SHP77 (cell line): ENCODE measurements around the gene PTGIR.

ENCODE experiments used
- DNase-seq, 2 experiments: peaks; one replicate each; lab custom pipeline; 2025; lab: John Stamatoyannopoulos, UW

Gene PTGIR, protein sequence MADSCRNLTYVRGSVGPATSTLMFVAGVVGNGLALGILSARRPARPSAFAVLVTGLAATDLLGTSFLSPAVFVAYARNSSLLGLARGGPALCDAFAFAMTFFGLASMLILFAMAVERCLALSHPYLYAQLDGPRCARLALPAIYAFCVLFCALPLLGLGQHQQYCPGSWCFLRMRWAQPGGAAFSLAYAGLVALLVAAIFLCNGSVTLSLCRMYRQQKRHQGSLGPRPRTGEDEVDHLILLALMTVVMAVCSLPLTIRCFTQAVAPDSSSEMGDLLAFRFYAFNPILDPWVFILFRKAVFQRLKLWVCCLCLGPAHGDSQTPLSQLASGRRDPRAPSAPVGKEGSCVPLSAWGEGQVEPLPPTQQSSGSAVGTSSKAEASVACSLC

DNA sequence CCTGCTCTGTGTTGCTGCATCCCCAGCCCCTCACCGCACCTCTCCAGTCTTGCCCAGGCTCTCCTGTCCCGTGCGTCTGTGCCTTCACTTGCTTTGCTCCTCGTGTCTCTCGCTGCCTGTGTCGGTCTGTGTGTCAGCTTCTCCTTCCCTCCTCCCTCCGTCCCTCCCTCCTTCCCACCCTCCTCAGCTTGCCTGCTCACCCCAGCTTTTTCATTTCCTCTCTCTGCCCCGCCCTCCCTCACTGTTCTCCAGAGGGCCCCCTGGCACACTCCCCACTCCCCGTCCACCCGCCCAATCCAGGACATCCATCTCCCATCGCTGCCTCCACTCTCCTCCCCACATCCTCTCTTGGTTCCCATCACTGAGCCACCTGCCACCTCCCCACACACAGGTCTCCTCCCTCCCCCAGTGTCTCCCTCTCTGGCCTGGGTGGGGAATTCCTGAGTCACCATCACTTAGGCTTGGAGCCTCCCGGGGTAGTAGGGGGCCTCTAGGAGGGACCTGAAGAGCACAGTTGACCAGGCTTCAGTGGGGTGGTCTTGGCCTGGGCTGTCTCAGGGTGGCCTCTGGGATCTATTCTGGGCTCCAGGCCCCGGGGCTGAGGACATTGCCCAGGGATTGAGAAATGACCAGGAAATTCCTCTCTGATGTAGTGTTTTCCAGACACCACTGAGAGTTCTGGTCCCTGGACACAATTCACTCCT, at the start of gene PTGIR:
Gene PTGIR (minus strand): TSS at position 132 of the 704 bp plus-strand sequence. CDS start 864 bp downstream, outside the sequence.
- peak in 1 of 2 experiments; percentile 19 for DNase-seq

DNA sequence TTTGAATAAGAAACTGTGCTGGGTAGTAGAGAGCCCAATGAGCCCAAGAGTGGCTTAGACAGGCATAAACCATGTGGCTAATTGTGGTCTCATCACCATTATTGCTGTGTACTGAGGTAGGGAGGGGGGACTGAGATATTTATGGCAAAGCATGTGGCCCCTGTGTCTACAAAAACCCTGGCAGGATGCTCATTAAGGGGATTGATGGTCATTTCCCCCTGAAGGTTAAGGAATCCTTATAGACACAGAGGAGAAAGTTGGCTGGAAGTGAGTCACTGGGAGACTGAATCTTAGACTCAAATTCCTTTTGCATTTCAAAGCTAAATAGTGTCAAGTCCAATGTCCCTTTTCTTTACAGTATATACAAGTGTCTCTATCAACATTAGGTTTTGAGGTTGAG, 45.9 kb upstream of the PTGIR start:
- no peak for DNase-seq

DNA sequence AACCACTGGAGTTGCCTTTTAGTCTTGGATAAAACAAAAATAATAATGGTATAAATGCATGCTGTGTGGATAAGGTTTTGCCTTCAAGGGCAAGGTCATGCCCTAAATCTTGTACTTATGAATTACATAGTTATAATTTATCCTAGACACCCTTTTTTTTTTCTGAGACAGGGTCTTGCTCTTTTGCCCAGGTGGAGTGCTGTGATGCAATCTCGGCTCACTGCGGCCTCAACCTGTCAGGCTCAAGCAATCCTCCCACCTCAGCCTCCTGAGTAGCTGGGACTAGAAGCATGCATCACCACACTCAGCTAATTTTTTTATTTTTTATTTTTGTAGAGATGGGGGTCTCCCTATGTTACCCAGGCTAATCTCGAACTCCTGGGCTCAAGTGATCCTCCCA, 43.8 kb upstream of the PTGIR start:
- no peak for DNase-seq

DNA sequence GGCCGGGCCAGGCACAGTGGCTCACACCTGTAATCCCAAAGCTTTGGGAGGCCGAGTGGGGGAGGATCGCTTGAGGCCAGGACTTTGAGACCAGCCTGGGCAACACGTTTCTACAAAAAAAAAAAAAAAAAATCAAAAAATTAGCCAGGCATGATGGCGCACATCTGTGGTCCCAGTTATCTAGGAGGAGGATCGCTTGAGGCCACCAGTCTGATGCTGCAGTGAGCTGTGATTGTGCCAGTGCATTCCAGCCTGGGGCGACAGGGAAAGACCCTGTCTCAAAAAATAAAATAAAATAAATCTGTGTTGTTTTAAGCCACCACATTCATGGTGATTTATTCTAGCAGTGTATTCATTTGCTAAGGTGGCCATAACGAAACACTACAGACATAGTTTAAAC, 40.2 kb upstream of the PTGIR start:
- DNase-seq = no peak

DNA sequence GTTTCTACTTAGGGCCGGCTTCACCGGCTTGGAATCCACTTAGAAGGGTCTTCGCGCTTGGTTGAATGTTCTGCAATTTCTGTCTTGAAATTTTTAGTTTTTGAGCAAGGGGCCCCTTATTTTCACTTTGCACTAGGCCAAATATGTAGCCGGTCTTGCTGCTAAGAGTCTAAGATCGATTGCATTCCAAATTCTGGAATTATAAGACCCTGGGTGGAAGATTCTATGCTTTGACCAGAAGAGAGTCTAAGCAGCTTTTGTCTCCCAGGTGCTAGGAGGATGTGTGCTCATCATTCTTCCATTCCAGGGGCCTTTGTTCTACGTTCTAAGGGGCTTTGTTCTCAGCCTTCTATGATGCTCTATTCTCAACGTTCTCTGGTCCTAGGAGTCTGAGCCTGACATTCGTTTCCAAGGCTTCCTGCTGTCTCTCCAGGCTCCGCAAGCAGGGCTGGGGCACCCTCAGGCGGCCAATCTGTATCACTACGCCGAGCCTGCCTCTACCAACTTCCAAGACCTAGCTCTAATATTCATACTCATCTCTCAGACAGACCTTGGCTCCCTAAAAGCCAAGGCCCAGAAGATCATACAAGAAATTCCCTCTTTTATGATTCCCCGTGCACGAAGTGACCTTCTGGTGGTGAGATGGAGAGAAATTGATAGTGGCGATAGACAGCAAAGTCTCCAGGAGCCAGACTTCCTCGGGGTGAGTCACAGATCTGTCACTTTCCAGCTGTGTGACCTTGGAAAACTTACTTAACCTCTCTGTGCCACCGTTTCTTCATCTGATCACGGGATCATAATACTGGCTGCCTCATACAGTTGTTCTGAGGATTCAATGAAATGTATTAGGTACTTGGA, 37.1 kb upstream of the PTGIR start:
- peak; percentile 76 to 89 for DNase-seq

DNA sequence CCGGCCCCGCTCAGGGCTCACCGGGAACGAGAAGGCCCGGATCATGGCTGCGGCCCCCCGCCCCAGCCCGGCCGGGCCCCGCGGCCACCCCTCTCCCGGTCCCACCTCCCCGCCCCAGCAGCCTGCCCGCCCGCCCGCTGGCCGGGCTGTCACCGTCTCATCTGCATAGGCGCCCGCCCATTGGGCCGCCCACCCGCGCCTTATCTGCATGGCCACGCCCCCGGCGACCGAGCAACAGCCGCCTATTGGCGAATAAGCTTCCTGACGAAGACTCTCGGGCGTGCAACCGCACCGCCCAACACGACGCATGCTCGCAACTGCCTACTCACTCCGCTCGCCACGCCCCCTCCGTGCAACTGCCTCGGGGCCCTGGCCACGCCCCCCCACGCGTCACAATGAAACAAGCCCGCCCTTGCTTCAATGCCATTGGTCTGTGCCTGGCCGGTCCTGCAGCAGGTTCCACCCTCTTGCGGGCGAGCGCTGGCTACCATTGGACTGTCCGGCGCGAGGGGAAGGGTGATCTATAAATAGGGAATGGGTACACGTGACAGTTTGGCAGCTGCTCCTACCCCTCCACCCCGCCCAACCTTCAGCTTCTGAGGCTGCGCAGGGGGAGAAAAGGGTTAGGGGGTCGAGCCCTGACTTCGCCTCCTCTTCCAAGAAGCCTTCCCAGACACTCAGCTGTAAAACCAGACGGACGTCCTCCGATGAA, 36.3 kb upstream of the PTGIR start, which contains the start of gene DACT3:
Gene DACT3 (minus strand): TSS at position 163 of the 712 bp plus-strand sequence. CDS start 118 bp downstream, at position 45.
- peak; percentile 99 for DNase-seq

DNA sequence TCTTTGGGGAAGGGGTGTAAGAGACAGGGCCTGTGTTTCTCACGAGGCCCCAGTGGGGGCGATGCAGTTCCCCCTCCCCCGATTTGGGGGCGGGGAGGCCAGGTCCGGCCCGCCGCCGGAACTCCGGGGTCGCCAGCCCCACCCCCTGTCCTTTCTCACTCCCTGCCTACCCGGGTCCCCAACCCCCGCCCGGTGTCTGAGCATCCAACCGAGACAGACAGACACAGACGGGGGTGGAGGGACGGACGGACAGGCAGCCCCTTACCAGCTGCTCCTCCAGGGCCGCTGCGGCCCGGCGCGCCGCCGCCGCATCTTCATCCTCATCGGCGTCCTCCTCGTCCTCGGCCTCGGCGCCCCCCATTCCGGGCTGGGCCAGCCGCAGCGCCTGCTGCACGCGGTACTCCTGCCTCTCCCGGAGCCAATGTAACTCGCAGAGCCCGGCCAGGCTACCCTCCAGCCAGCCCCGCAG, 35.7 kb upstream of the PTGIR start:
- no peak for DNase-seq

DNA sequence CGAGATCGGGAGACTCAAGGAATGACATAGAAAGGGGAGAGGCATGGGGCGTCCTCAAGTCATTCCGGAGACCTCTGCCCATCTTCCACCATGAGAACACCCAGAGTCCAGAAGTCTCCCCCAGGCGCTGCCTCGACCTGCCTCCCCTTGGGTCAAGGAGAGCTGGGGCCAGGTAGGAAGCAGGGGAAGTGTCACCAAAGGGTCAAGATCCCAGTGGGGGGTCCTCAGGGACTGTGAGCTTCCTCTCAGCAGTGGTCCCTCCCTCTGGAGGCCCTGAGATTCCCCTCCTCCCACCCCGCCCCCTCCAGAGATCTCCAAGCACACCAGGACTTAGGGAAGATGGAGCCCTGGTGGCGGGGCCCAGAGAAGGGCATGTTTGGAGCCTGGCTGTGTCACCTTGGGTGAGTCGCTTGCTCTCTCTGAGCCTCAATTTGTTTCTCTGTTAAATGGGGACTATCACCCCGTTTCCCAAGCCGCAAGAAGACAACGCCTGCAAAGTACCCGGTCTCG, 35.2 kb upstream of the PTGIR start:
- DNase-seq = no peak

DNA sequence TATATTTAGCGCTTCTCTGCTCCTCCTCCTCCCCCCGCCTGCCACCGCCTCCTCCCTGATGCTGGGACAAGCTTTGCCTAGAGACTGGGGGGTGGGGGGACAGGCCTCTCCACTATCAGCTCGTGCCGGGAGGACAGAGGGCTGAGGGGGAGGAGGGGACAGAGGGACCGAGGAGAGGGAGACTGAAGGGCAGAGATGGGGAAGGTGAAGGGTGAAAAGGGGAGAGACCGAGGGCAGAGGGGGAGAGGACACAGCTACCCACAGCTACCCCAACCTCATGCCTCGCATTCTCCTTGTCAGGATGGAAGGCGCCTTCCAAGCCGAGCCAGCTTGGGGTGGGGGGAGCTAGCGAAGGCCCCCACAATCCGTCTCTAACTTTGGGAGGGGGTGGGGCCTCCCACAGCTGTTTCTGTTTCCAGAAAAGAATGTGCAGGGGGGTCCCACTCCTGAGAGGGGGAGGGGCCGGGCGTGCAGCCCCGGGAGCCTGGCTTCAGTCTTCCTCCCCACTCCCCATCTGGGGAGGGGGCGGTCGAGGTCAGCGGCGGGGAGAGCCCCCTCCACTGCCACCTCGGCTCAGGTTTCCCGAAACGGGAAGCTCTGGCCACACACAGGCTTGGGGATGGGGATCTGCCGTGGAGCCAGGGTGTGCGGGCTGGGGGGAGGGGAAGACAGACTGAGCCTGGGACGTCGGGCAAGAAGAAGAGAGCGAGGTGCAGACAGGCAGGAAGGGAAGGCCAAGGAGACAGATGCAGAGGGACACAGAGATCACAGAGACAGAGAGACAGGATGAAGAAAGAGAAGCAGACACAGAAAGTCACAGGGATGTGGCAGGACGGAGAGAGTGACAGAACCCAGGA, 34.5 kb upstream of the PTGIR start:
- DNase-seq = no peak

DNA sequence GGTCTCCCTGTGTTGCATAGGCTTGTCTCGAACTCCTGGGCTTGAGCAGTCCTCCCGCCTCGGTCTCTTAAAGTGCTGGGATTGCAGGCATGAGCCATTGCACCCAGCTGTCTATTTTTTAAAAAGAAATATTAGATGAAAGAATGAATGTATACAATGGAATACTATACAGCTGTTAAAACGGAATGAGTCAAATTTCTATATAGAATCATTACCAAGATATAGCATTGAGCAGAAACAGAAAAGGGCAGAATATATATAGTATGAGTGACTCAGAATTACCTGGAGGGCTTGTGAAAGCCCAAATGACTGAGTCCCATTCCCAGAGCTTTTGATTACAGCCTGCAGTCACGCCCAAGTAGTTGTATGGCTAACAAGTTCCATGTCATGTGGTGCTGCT, 31.7 kb upstream of the PTGIR start:
- no peak for DNase-seq

DNA sequence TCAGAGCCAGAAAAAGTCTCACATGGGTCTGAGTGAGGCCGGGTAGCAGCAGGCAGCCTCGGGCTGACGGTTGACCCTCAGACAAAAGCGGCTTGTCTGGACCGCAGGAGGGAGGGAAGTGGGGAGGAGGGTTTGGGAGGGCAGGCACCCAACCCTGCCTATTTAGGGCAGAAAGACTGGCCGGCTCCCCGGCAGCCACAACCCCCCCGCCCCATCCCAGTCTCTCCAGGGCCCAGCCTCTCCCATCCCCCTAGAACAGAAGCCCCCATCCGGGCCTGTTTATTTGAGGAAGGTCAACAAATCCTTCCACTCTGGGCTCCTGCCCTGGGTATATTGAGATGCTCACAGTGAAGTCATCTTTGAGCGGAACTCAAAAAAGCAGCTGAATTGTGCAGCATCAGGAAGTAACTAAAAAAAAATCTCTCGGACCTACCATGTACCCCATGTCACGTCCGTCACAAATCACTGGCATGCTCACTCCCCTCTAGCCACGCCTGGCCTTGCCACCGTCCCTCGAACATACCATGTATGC, 29.8 kb upstream of the PTGIR start:
- DNase-seq = no peak

DNA sequence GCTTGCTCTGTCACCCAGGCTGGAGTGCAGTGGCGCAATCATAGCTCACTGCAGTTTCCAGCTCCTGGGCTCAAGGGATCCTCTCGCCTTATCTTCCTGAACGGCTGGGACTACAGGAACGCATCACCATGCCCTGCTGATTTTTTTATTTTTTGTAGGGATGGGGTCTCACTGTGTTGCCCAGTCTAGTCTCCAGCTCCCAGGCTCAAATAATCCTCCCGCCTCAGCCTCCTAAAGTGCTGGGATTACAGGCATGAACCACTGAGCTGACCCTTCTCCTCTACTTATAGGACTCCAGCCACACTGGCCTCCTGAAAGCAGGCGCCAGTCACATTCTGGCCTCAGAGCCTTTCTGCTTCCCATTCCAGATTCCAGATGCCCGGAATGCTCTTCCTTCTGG, 25.6 kb upstream of the PTGIR start:
- no peak for DNase-seq

DNA sequence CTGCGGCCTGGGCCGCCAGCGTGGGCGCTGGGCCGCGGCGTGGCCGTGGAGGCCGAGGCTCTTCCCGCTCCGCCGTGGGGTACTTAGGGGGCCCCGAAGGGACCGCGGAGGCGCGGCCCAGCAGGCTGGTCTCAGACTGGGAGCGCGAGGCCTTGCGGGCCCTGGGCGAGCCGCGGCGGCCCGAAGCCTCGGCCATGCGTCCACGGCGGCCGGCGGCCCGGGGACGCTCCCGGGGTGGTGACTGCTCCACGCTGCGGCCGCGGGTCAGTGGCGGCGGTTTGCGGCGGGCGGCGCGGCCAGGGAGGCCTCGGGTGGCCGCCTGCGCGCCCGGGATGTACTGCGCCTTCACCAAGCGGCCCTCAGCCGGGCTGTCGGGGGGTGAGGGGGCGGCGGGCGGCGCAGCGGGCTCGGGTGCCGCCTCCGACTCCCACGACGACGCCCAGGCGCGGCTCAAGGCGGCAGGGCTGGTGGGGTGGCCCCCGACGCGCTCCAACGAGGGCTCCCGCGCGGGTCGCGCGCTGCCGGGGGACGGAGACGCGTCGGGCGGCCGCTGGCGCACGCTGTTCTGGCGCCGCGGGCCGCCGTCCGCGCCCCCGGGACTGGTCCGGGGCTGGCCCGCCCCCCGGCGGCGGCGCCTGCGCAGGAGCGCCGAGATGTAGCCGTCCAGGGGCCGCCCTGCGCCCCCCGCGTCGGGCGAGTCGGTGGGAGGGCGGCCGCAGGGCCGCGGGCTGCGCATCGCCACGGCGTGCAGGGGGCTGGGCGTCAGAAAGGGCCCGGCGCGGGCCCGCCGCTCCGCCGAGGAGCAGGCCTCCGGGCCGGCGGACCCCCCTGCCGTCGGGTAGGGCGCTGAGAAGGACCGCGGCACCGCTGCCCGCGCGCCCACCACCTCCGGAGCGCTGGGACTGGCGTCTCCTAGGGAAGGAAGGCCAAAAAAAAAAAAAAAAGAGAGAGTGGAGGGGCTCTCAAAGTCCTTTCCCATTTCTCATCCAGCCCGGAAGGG, 24.4 kb upstream of the PTGIR start:
- DNase-seq = no peak

DNA sequence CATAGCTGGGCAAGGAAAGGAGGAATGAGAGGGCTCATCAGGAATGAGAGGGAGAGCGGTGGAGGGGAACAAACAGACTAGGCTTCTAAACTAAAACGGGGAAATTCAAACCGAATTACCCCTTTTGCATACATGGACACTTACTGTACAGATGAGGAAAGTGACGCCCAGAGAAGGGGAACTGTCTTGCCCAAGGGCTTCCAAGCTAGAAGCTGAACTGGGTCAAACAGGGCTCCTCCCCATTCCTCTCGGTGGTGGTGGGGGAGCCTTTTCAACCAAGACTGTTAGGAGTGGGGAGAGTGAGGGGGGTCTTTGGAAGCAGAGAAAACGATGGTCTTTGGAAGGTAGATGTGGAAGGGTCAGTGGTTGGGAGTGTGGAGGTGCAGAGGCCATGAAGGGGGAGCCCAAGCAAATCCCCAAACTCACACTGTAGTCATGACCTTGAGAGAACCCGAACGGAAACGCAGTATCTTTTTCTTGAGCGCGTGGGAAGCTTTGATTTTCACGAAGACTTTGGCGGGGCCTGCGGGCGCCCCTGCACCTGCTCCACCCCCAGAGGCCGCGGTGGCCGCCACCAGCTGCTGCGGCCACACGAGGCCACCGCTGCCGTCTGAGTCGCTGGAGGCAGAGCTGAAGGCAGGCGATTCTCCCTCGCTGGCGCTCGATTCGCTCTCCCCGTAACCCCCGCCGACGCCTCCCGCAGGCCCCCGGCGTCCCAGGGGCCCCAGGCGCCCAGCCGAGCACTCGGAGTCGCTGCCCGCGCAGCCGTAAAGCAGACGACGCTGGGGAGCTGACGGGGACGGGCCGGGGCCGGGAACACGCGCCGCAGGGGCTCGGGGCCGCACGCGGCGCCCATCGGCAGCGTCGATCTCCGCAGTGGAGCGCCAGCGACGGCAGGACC, 23.4 kb upstream of the PTGIR start:
- DNase-seq = no peak

DNA sequence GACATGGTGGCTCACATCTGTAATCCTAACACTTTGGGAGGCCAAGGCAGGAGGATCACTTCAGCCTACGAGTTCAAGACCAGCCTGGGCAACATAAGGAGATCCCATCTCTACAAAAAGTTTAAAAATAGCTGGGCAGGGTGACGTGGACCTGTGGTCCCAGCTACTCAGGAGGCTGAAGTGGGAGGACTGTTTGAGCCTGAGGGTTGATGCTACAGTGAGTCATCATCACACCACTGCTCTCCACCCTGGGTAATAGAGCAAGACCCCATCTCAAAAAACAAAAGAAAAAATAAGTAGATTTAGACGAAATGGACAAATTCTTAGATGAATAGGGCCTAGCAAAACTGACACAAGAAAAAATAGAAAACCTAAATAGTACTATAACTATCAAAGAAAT, 21.5 kb upstream of the PTGIR start:
- no peak for DNase-seq

DNA sequence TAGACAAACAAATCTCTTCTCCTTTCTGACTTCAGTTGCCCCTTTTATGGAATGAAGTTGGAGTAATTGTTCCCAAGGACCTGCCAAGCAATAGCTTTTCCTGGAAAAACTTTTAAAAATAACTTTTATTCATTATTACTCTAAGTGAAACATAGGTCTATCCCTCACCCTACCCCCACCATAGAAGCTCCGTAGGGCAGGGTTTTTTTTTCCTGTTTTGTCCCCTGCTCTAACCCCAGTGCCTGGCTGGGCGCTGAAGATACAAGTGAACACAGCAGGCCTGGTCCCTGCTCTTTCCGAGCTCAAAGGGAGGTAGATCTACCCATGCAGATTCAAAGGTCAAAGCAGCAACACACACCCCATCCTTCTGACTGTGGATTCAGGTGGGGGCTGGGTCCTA, 19.8 kb upstream of the PTGIR start:
- DNase-seq = no peak

DNA sequence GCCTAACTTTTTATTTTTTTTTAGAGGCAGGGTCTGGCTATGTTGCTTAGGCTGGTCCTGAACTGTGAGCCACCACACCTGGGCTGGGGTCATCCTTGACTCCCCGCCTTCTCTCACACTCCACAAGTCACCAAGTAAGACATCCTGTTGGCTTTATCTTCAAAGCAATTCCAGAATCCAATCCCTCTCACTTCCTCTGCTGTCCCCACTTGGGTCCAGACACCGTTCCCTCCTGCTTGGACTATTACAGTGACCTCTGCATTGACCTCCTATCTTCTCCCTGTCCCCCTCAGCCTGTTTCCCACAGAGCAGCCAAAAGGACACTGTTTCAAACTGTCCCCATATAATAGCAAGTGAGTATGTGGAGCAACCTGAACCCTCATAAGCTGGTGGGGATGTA, 15.8 kb upstream of the PTGIR start:
- no peak for DNase-seq
